Measurements from ENCODE around the gene CPEB2.

Gene CPEB2

GRCh38 chr4:15011166-15011565 is 8.9 kb downstream of the CPEB2 start:
- DNase-seq = no peak

GRCh38 chr4:15012017-15012788 is 9.9 kb downstream of the CPEB2 start:
- no peak for DNase-seq

GRCh38 chr4:15013585-15013984 is 11.3 kb downstream of the CPEB2 start:
- no peak for DNase-seq

DNA sequence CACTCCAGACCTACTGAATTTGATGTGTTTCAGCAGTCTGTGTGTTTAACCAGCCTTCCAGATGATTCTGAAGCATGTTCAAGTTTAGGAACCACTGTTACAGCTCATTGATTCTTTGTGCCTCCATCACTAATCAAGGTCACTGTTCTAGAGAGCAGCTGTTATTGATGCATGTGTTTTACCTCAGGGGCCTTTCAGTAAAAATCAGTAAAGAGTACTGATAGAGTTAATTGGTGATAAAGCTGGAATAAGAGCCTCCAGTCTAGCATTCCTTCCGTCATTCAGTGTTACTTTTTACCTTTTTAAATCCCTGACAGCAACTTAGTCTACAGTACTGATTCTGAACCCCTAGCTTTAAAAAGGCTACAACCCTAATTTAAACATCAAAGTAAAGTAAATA is 12.9 kb downstream of the CPEB2 start:
- no peak for DNase-seq

DNA sequence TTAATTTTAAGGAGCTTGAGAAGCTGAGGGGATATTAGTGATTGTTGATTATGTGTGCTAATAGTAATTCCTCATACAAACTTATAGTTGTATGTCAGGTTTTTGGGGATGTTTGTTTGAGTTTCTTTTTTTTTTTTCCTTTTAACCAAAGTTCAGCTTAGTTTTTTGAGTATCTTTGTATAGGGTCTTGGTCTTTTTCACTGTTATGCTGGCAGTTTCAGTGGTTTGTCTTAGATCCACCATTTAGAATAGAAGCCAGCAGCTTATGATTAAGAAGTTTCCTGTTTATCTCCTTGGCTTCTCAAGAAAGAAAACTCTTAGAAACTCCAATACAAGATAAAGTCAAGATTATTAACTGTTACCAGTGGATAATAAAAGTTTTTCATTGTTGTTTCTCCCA is 16.1 kb downstream of the CPEB2 start:
- peak in 1 of 5 donors; percentile 25 for DNase-seq

- DNase-seq = no peak
Observed at GRCh38 chr4:15020502-15021286, 18.4 kb downstream of the CPEB2 start.

- no peak for DNase-seq
Observed at GRCh38 chr4:15021311-15021710, 19.0 kb downstream of the CPEB2 start.

- DNase-seq = no peak
Observed at GRCh38 chr4:15021946-15022345, 19.7 kb downstream of the CPEB2 start.

DNA sequence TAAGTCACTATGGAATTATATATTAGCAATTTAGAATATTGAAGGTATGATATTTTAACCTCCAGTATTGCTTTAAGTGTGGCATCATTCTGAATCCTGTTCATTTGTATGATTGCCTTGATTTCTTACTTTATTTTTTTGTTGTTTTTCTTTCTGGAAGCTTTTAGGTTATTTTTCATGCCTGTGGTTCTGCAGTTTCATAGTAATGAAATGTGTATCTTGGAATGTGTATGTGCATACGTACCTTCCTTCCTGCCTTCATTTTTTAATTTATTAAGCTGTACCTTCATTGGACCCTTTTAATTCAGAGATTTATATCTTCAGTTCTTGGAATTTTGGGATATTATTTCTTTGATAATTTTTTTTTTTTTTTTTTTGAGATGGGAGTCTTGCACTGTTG is 22.1 kb downstream of the CPEB2 start:
- no peak for DNase-seq

- DNase-seq = no peak
Observed at GRCh38 chr4:15025693-15026092, 23.4 kb downstream of the CPEB2 start.

DNA sequence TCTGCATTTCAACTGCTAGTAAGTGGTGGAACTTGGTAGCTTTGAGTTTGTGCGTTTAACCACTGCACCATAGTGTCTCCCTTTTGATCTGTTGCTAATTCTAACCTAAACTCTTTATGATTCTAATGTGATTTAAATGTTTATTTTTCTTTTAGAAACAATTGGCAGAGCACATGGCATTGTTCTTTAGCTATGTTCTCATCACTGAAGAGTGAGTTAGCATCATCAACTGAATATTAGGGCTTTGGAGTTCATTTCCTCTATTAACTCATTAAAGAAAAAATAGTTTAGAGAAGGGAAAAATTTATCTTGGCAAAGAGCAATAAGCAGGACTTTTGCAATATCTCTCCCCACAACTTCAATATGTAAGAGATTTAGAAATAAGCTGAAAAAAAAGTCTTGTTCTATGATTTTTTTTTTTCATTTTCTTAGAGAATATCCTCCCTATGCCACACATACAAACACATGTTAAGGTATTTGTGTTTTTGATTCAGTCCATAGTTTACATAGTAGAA is 25.7 kb downstream of the CPEB2 start:
- DNase-seq = no peak

DNA sequence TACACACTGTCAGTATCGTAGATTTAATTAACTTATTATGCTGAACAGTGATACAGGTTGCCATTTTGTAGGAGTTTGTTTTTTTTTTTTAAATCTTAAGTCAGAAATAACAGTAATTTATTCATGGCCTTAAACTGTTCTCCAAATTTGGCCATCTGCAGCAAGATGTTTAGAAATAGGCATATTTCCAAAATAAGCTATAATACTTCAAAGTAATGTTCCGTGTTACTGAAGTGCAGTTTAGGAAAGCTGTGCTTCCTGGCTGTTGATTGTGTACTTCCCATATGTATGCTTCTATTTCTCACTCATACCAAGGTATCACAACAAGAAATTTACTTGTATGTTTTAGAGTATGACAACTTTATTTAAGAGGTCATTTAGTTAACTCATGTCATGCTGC is 28.9 kb downstream of the CPEB2 start:
- DNase-seq = no peak

- no peak for DNase-seq
Observed at GRCh38 chr4:15031993-15032675, 29.9 kb downstream of the CPEB2 start.

- no peak for DNase-seq
Observed at GRCh38 chr4:15034071-15034764, 31.9 kb downstream of the CPEB2 start.

DNA sequence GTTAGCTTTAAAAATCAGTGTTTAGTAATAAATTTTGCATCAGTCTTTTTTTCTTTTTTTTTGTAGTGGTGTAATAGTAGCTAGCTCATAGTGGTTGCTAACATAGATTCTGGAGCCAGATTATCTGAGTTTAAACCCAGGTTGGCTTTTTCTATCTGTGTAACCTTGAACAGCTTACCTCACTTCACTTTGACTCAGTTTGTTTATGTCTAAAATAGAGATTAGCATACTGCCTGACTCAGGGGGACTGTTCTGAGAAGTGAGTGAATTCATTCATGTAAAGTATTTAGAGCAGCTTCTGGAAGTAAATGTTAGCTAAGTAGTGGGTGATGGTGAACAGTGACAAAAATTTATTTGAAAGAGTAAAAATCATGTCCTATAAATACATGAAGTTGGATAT is 32.9 kb downstream of the CPEB2 start:
- peak in 1 of 5 donors; percentile 8 for DNase-seq

GRCh38 chr4:15037923-15038541 is 35.8 kb downstream of the CPEB2 start:
- DNase-seq = no peak

GRCh38 chr4:15040916-15041463 is 38.7 kb downstream of the CPEB2 start:
- DNase-seq = no peak

- DNase-seq = no peak
Observed at GRCh38 chr4:15042529-15043167, 40.4 kb downstream of the CPEB2 start.

GRCh38 chr4:15043226-15043625 is 40.9 kb downstream of the CPEB2 start:
- no peak for DNase-seq

DNA sequence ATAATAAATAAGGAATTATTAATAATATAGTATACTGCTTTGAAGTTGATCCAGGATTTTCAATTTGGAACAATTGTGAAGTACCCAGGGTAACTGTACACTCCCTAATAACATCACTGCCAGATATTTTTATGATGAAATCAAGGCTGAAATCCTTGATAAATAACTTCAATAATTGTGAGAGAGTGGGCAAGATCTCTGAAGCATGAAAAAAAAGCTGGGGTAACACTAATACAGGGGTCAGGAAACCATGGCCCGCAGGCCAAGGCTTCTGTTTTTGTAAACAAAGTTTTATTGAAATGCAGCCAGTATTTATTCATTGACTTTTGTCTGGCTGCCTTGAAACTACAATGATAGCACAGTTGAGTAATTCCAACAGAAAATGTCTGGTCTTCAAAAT is 41.6 kb downstream of the CPEB2 start:
- DNase-seq = no peak

GRCh38 chr4:15054541-15054940 is 52.3 kb downstream of the CPEB2 start:
- DNase-seq = peak in 1 of 5 donors; percentile 1
